Ascending aorta (tissue), 2 donors: ENCODE measurements around the gene CACTIN. TPM values are rescaled to one million over a fixed set of nuclear protein-coding genes. Genes with fewer than 3 reads are reported as not detected.

Source experiments
- DNase-seq, 2 donors: peaks; one replicate each; pipeline ENCODE4 v3.0.0-alpha.2; 2019; ENCODE audit warnings: low spot score in 2 of 2
- H3K27ac ChIP-seq, 2 donors: fragments of 200-600 bp; sonication (generic); one replicate each; pipeline ENCODE4 v1.5.1; 2016 to 2017; ENCODE audit warnings: mild to moderate bottlenecking in 1 of 2
- H3K27me3 ChIP-seq: fragments of 200-600 bp; sonication (generic); one replicate; pipeline ENCODE4 v1.5.1; 2017
- H3K36me3 ChIP-seq, 2 donors: fragments of 200-600 bp; sonication (generic); one replicate each; pipeline ENCODE4 v1.5.1; 2016
- H3K4me1 ChIP-seq, 2 donors: fragments of 200-600 bp; sonication (generic); one replicate each; pipeline ENCODE4 v1.5.1; 2016 to 2017; ENCODE audit warnings: mild to moderate bottlenecking in 1 of 2
- H3K4me3 ChIP-seq, 2 donors: fragments of 200-600 bp; sonication (generic); one replicate each; pipeline ENCODE4 v1.5.1; 2016 to 2017; ENCODE audit warnings: mild to moderate bottlenecking in 1 of 2
- H3K9me3 ChIP-seq, 2 donors: fragments of 200-600 bp; sonication (generic); one replicate each; pipeline ENCODE4 v1.5.1; 2016
- CTCF ChIP-seq, 3 experiments: fragments of 200-600 bp in 2 of 3; fragments of 450-650 bp in 1 of 3; sonication (generic) in 2 of 3; IDR thresholded peaks; one replicate each; pipeline ENCODE4 v1.5.1; 2016 to 2019; ENCODE audit warnings: antibody characterized with exemption in 3 of 3, mild to moderate bottlenecking in 1 of 3, moderate library complexity in 1 of 3
- intact Hi-C: fragments of 100-400 bp; cut with DNase I; formaldehyde crosslinking; loops from one replicate; pipeline ENCODE4 v1.15.1; 2023
- total RNA-seq: library from RNA; depleted of rRNA; stranded (reverse); fragments of >200 nt; gene quantifications from one replicate; pipeline ENCODE4 v1.1.0, GENCODE V29; 2016

The CACTIN gene
- total RNA-seq, 1 donor from 2014 or later = 57.6 TPM

GRCh38 chr19:3644351-3645066 is 17.9 kb upstream of the CACTIN start:
- DNase-seq = no peak
- H3K27ac ChIP-seq = no peak overlapping the region
- peaks cover 63 to 80% of the 10 kb centered on the region in 2 donors for H3K36me3 ChIP-seq

GRCh38 chr19:3643674-3644313 is 17.2 kb upstream of the CACTIN start:
- no peaks in the 10 kb centered on the region for H3K9me3 ChIP-seq
- DNase-seq = no peak
- no peak overlapping the region for H3K4me3 ChIP-seq
- H3K27me3 ChIP-seq = no peaks in the 10 kb centered on the region
- H3K27ac ChIP-seq = no peak overlapping the region
- peaks cover 70 to 87% of the 10 kb centered on the region in 2 donors for H3K36me3 ChIP-seq
- no peaks in the 10 kb centered on the region for H3K4me1 ChIP-seq
- intact Hi-C loops = no loop called here
- TF ChIP-seq CTCF (IDR thresholded peaks at IDR 0.05) = no peak

More at GRCh38 chr19:3644351-3645066, 17.9 kb upstream of the CACTIN start:
- no peaks in the 10 kb centered on the region for H3K9me3 ChIP-seq
- TF ChIP-seq CTCF (IDR thresholded peaks at IDR 0.05) = no peak
- no peak overlapping the region for H3K4me3 ChIP-seq
- H3K4me1 ChIP-seq = no peaks in the 10 kb centered on the region
- H3K27me3 ChIP-seq = no peaks in the 10 kb centered on the region
- intact Hi-C loops = no loop called here

GRCh38 chr19:3642987-3643673 is 16.5 kb upstream of the CACTIN start:
- H3K9me3 ChIP-seq = no peaks in the 10 kb centered on the region
- no peak for TF ChIP-seq CTCF (IDR thresholded peaks at IDR 0.05)
- no peak overlapping the region for H3K27ac ChIP-seq
- H3K4me1 ChIP-seq = no peaks in the 10 kb centered on the region
- H3K36me3 ChIP-seq = peaks cover 70 to 87% of the 10 kb centered on the region in 2 donors
- no peaks in the 10 kb centered on the region for H3K27me3 ChIP-seq
- no peak for DNase-seq
- no peak overlapping the region for H3K4me3 ChIP-seq
- intact Hi-C loops = no loop called here

- Histone ChIP-seq H3K4me1 (no peaks in the 10 kb centered on the region), H3K27ac (no peak overlapping the region), H3K4me3 (no peak overlapping the region), H3K9me3 (no peaks in the 10 kb centered on the region), H3K36me3 (peaks cover 70 to 94% of the 10 kb centered on the region in 2 donors), H3K27me3 (no peaks in the 10 kb centered on the region)
- intact Hi-C loops = no loop called here
- TF ChIP-seq CTCF (IDR thresholded peaks at IDR 0.05) = no peak
- no peak for DNase-seq
Measured at GRCh38 chr19:3642296-3642695, 15.7 kb upstream of the CACTIN start.

- Histone ChIP-seq H3K27me3 (no peaks in the 10 kb centered on the region), H3K27ac (no peak overlapping the region), H3K4me3 (no peak overlapping the region), H3K9me3 (no peaks in the 10 kb centered on the region), H3K4me1 (no peaks in the 10 kb centered on the region), H3K36me3 (peaks cover 71 to 98% of the 10 kb centered on the region in 2 donors)
- no peak for TF ChIP-seq CTCF (IDR thresholded peaks at IDR 0.05)
- intact Hi-C loops = no loop called here
- no peak for DNase-seq
Measured at GRCh38 chr19:3641515-3642269, 15.1 kb upstream of the CACTIN start.
